HepG2 (cell line): Measurements from ENCODE around the gene LCN12. TPM values are rescaled to one million over a fixed set of nuclear protein-coding genes. Genes with fewer than 3 reads are reported as not detected.
A peak's percentile ranks its signal among the peaks of the same experiment; 100 is the strongest.

Experiments used
- ATF7-NPFF ChIP-seq: sonication (generic); formaldehyde crosslinking; IDR thresholded peaks from 2 replicates; pipeline ENCODE4 v1.8.1; 2023; ENCODE audit warnings: mild to moderate bottlenecking, low read depth, missing genetic modification reagents, moderate library complexity
- HIVEP1 ChIP-seq: sonication (generic); formaldehyde crosslinking; IDR thresholded peaks from 2 replicates; pipeline ENCODE4 v1.4.0; 2020; ENCODE audit warnings: mild to moderate bottlenecking, missing genetic modification reagents
- SETDB1 ChIP-seq: sonication (generic); formaldehyde crosslinking; IDR thresholded peaks from 2 replicates; pipeline ENCODE4 v1.5.1; 2020; ENCODE audit warnings: missing genetic modification reagents, mild to moderate bottlenecking, borderline replicate concordance
- SNRNP70 ChIP-seq: fragments of 200-400 bp; formaldehyde crosslinking; IDR thresholded peaks from 2 replicates; pipeline ENCODE4 v1.6.1; 2017; ENCODE audit warnings: mild to moderate bottlenecking, low read depth, low read length, moderate library complexity
- STAG1 ChIP-seq: sonication (generic); formaldehyde crosslinking; IDR thresholded peaks from 2 replicates; pipeline ENCODE4 v1.4.0; 2020; ENCODE audit warnings: missing genetic modification reagents
- ZFY ChIP-seq: sonication (generic); formaldehyde crosslinking; IDR thresholded peaks from 2 replicates; pipeline ENCODE4 v1.4.0; 2020; ENCODE audit warnings: missing genetic modification reagents
- ZMYM3 ChIP-seq: sonication (generic); formaldehyde crosslinking; IDR thresholded peaks from 2 replicates; pipeline ENCODE4 v1.5.1; 2020; ENCODE audit warnings: mild to moderate bottlenecking, missing genetic modification reagents
- ZNF235 ChIP-seq: sonication (generic); formaldehyde crosslinking; IDR thresholded peaks from 2 replicates; pipeline ENCODE4 v1.8.1; 2023; ENCODE audit warnings: mild to moderate bottlenecking, missing genetic modification reagents, borderline replicate concordance
- ZNF331 ChIP-seq: sonication (generic); formaldehyde crosslinking; IDR thresholded peaks from 2 replicates; pipeline ENCODE4 v1.4.0; 2020; ENCODE audit warnings: missing genetic modification reagents
- ZNF446 ChIP-seq: sonication (generic); formaldehyde crosslinking; IDR thresholded peaks from 2 replicates; pipeline ENCODE4 v1.5.0; 2020; ENCODE audit warnings: mild to moderate bottlenecking, missing genetic modification reagents
- ZNF501 ChIP-seq: sonication (generic); formaldehyde crosslinking; IDR thresholded peaks from 2 replicates; pipeline ENCODE4 v1.5.1; 2020; ENCODE audit warnings: mild to moderate bottlenecking, moderate library complexity, missing genetic modification reagents
- ZNF7 ChIP-seq: IDR thresholded peaks from 2 replicates; pipeline ENCODE4 v1.6.1; 2016; ENCODE audit warnings: missing biosample characterization, missing genetic modification reagents
- ZNF788 ChIP-seq: sonication (generic); formaldehyde crosslinking; IDR thresholded peaks from 2 replicates; pipeline ENCODE4 v1.5.0; 2020; ENCODE audit warnings: mild to moderate bottlenecking, missing genetic modification reagents, borderline replicate concordance
- polyA plus RNA-seq, 8 experiments: library from polyadenylated mRNA; depleted of rRNA in 3 of 8; stranded (reverse) in 7 of 8; unstranded in 1 of 8; fragments of >200 nt; fragmentation: Illumina TruSeq in 4 of 8; extraction: Trizol in 4 of 8; gene quantifications; 2 replicates each; pipeline versions ENCODE4 v1.2.1 to v1.2.3, GENCODE V29; 2011 to 2016; ENCODE audit warnings: low read depth in 4 of 8, missing spikeins in 1 of 8, mixed read lengths in 1 of 8; ENCODE audit not compliant: insufficient read depth in 1 of 8
- total RNA-seq, 5 experiments: library from RNA; depleted of rRNA; stranded (reverse); fragments of >200 nt; fragmentation: Illumina TruSeq; extraction: Trizol; gene quantifications; 2 replicates each; pipeline ENCODE4 v1.2.3, GENCODE V29; 2016; ENCODE audit warnings: low read depth in 1 of 5
- TF ChIP-seq, protein P1 (sequence below): sonication (generic); formaldehyde crosslinking; IDR thresholded peaks from 2 replicates; pipeline ENCODE4 v1.4.0; 2020; ENCODE audit warnings: mild to moderate bottlenecking, missing genetic modification reagents
- TF ChIP-seq, protein P2 (sequence below): sonication (generic); formaldehyde crosslinking; IDR thresholded peaks from 2 replicates; pipeline ENCODE4 v1.8.0; 2022; ENCODE audit warnings: mild to moderate bottlenecking, missing genetic modification reagents; ENCODE audit not compliant: insufficient replicate concordance
- TF ChIP-seq, protein P3 (sequence below): sonication (generic); formaldehyde crosslinking; IDR thresholded peaks from 2 replicates; pipeline ENCODE4 v1.9.0; 2022; ENCODE audit warnings: low read depth, missing genetic modification reagents
- TF ChIP-seq, protein P4 (sequence below): sonication (generic); formaldehyde crosslinking; IDR thresholded peaks from 2 replicates; pipeline ENCODE4 v1.4.0; 2020; ENCODE audit warnings: missing genetic modification reagents

The LCN12 gene
- total and polyA plus RNA-seq, 2 of the 13 experiments (the other 11 are each of a cell fraction or from before 2014, with no cell fraction given): 3.4 to 6.9 TPM

DNA sequence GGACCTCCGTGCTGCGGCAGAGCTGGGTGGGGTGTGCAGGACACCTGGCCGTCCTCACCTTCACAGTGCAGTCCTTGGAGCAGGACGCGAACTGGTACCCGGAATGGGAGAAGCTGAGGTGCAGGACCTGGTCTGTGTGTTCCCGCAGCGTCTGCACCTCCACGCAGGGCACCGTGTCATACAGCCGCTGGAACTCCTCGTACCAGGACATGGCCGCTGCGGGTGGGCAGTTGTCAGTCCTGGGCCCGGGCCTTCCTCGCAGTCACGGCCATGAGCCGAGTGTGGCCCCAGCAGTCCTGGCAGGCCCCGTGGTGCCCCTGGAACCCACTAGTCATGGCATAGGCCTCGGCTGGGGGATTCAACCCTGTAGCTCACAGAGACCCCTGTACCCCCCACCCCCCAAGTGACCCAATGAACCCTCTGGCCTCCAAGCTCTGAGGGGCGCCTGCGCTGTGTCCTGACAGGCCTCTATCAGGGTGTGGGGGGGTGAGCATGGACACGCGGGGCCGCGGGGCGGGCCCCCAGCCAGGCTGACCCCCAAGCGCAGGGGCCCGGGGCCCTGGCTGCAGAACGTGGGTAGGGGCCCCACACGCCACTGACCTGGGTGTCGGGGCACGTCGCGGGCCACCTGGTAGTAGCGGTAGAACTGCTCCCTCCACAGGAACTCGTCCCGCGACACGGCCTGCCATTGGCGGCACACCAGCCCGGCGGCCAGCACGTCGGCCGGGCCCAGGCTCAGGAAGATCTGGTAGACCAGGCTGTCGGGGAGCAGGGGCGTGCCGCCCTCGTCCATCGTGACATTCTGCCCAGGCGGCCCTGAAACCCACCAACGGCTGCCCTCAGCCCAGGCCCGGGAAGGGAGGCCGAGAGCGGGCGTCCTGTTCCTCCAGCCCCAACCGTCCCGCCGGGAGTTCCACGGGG is 8.5 kb upstream of the LCN12 start (continued):
- TF ChIP-seq, protein P1, sequence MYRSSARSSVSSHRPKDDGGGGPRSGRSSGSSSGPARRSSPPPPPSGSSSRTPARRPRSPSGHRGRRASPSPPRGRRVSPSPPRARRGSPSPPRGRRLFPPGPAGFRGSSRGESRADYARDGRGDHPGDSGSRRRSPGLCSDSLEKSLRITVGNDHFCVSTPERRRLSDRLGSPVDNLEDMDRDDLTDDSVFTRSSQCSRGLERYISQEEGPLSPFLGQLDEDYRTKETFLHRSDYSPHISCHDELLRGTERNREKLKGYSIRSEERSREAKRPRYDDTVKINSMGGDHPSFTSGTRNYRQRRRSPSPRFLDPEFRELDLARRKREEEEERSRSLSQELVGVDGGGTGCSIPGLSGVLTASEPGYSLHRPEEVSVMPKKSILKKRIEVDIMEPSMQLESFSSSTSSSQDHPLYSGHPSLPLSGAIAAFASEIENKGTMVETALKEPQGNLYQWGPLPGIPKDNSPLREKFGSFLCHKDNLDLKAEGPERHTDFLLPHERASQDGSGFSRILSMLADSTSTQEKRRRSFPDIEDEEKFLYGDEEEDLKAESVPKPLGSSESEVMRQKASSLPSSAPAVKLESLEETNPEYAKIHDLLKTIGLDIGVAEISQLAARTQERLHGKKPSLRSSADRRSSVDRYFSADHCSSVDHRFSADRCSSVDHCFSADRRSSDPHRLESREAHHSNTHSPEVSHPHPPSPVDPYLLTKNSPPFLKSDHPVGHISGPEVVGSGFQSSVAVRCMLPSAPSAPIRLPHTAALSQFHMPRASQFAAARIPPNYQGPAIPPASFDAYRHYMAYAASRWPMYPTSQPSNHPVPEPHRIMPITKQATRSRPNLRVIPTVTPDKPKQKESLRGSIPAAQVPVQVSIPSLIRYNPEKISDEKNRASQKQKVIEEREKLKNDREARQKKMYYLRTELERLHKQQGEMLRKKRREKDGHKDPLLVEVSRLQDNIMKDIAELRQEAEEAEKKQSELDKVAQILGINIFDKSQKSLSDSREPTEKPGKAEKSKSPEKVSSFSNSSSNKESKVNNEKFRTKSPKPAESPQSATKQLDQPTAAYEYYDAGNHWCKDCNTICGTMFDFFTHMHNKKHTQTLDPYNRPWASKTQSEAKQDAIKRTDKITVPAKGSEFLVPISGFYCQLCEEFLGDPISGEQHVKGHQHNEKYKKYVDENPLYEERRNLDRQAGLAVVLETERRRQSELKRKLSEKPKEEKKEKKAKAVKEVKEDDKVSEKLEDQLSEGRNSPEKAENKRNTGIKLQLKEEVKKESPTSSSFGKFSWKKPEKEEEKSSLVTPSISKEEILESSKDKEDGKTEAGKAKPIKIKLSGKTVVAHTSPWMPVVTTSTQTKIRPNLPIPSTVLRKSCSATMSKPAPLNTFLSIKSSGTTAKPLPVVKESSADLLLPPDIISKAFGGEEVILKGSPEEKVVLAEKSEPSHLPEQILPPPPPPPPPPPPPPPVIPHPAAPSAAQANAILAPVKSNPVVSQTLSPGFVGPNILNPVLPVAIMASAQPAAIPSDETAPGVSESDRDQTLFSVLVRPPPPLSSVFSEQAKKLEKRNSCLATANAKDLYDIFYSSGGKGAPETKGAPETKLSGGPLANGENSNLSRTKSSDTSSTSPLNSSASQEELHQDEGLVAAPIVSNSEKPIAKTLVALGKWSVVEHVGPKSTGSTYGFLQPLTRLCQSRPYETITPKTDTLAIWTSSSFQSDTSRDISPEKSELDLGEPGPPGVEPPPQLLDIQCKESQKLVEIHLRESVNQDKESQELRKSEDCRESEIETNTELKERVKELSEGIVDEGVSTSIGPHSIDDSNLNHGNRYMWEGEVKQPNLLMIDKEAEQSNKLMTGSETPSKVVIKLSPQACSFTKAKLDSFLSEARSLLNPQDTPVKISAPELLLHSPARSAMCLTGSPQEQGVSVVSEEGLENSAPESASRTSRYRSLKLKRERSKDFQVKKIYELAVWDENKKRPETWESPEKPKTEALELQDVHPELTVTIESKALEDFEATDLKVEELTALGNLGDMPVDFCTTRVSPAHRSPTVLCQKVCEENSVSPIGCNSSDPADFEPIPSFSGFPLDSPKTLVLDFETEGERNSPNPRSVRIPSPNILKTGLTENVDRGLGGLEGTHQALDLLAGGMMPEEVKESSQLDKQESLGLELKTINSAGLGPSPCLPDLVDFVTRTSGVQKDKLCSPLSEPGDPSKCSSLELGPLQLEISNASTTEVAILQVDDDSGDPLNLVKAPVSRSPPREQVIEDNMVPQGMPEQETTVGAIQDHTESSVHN (CRISPR knock-in tag): no peak
- no peak for TF ChIP-seq ZNF788 (CRISPR knock-in tag)
- peak; percentile 80; the same call in 1 of the 2 replicates for TF ChIP-seq ZNF446 (CRISPR knock-in tag)
- TF ChIP-seq ZNF7 (CRISPR knock-in tag): no peak
- TF ChIP-seq, protein P2, sequence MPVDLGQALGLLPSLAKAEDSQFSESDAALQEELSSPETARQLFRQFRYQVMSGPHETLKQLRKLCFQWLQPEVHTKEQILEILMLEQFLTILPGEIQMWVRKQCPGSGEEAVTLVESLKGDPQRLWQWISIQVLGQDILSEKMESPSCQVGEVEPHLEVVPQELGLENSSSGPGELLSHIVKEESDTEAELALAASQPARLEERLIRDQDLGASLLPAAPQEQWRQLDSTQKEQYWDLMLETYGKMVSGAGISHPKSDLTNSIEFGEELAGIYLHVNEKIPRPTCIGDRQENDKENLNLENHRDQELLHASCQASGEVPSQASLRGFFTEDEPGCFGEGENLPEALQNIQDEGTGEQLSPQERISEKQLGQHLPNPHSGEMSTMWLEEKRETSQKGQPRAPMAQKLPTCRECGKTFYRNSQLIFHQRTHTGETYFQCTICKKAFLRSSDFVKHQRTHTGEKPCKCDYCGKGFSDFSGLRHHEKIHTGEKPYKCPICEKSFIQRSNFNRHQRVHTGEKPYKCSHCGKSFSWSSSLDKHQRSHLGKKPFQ (CRISPR knock-in tag): no peak
- TF ChIP-seq ATF7-NPFF (CRISPR knock-in tag): no peak; the same call in 1 of the 2 replicates
- no peak for TF ChIP-seq ZNF235 (CRISPR knock-in tag)
- TF ChIP-seq, protein P3, sequence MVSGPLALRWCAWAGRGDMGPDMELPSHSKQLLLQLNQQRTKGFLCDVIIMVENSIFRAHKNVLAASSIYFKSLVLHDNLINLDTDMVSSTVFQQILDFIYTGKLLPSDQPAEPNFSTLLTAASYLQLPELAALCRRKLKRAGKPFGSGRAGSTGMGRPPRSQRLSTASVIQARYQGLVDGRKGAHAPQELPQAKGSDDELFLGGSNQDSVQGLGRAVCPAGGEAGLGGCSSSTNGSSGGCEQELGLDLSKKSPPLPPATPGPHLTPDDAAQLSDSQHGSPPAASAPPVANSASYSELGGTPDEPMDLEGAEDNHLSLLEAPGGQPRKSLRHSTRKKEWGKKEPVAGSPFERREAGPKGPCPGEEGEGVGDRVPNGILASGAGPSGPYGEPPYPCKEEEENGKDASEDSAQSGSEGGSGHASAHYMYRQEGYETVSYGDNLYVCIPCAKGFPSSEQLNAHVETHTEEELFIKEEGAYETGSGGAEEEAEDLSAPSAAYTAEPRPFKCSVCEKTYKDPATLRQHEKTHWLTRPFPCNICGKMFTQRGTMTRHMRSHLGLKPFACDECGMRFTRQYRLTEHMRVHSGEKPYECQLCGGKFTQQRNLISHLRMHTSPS (CRISPR knock-in tag): no peak
- TF ChIP-seq SETDB1 (CRISPR knock-in tag): no peak
- TF ChIP-seq STAG1 (CRISPR knock-in tag): no peak
- no peak for TF ChIP-seq ZNF331
- TF ChIP-seq ZNF501 (CRISPR knock-in tag): peak; percentile 77
- TF ChIP-seq HIVEP1 (CRISPR knock-in tag): no peak
- TF ChIP-seq, protein P4, sequence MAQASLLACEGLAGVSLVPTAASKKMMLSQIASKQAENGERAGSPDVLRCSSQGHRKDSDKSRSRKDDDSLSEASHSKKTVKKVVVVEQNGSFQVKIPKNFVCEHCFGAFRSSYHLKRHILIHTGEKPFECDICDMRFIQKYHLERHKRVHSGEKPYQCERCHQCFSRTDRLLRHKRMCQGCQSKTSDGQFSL (CRISPR knock-in tag): no peak; the same call in 1 of the 2 replicates
- TF ChIP-seq ZFY (CRISPR knock-in tag): no peak
- no peak for TF ChIP-seq ZMYM3
- TF ChIP-seq SNRNP70: no peak
